NCI-H2227 treated with DMSO at 0.1 percent for 48 hours (cell line): ENCODE measurements around the gene TERT.
"Not testable (repeated sequence)": the region's sequence is repeated elsewhere in the genome, so short reads cannot be mapped to it uniquely, and the experiment has no call there.

Experiments
- DNase-seq: peaks from one replicate; lab custom pipeline; 2025; lab: John Stamatoyannopoulos, UW

TERT gene

DNA sequence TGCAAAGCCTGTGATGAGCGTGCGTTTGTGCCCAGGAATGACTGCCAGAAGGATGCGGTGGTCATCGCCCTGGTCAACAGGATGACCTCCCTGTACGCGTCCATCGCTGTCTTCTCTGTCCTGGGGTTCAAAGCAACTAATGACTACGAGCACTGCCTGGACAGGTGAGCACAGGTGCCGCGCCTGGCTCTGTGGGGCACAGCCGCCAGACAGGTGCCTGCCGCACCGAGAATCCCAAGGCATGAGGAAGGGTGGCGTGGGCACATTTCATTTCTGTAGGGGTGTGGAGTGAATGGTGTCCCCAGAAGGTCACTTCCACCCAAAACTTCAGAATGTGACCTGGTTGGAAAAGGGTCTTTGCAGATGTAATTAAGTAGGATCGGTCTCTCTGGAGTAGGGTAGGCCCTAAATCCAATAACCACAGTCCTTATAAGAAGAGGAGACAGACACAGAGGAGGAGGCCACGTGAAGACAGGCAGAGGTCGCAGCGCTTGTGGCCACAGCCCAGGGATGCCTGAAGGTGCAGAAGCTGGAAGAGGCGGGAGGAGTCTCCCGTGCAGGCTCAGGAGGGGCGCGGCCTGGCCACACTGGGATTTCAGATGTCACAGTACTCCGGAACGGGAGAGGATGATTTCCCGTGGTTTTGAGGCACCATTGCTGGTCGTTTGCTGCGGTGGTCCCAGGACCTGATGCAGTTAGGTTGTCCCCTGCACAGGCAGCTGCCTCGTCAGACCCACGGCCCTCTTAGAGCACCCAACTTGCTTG, 54.2 kb downstream of the TERT start:
- no peak for DNase-seq

DNA sequence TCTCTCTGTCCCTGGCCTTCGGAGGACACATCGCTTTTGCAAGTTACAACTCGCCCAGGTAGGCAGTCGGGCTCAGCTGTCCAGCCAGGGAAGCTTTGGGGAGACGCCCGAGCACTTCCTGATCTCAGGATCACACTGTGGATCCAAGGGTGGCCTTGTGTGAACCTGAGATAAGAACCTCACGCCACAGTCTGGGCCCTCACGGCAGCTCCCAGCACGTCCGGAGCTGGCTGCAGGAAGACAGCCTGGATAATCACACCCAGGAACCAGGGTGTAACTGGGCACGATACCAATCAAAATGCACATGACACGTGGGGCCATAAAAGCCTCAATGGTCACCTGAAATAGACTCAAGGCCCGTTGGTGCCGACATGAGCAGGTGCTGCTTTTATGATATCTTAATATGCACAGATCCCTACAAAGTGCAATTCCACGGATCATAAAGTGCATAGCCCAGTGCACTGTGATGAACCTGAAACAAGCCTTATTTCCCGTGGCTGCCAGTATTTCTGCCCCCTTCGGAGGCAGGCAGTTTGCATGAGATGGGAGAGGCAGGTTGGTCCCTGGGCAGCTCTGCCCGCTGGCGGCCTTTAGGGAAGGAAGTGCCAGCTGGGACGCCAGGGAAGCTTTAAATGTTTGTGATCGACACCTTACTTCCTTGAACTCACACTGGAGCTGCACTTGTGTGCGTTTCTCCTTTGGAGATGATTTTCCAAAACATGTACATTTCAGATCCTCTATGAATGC, 55.2 kb downstream of the TERT start:
- DNase-seq: no peak

DNA sequence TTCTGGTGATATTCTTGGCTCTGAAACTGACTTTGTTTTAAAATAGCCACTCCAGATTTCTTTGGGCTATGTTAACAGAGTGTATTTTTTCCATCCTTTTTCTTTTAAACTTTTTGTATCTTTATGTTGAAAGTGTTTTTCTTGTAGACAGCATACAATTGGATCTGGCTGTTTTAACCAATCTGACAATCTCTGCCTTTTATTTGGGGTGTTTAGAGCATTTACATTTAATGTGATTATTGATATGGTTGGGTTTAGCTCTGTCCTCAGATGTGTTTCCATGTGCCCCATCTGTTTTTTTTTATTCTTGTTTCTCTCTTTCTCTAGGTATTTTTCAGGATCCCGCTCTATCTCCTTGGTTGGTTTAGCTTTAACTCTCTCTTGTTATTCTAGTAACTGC, 59.0 kb downstream of the TERT start:
- DNase-seq: no peak

DNA sequence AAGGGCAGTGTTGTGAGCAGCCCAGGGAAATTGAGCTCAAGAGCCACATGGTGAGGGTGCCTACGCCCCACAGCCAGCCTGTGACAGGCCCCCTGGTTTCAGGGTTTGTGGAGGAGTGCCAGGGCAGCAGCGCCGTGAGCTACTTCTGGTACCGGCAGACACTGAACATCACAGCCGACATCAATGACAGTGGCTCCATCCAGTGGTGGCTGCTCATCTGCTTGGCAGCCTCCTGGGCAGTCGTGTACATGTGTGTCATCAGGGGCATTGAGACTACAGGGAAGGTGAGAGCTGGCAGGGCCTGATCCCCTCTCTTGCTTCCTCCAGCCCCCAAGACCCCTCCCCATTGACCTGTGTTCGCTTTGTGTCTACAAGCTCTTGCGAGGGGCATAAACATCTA, 59.5 kb downstream of the TERT start:
- no peak for DNase-seq

DNA sequence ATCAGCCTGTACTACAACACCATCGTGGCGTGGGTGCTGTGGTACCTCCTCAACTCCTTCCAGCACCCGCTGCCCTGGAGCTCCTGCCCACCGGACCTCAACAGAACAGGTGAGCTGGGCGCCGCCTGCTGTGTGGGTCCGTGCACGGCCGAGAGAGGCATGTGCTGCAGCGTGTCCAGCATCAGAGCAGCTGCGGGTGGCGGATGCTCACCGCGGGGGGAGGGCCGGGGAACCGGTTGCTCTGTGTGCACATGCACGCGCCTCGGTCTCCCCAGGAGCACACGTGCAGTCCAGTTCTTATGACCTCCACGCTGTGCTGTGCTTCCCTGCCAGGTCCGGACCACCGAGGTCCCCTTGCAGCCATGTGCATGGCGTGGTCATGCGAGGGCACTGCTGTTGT, 62.1 kb downstream of the TERT start:
- no peak for DNase-seq

DNA sequence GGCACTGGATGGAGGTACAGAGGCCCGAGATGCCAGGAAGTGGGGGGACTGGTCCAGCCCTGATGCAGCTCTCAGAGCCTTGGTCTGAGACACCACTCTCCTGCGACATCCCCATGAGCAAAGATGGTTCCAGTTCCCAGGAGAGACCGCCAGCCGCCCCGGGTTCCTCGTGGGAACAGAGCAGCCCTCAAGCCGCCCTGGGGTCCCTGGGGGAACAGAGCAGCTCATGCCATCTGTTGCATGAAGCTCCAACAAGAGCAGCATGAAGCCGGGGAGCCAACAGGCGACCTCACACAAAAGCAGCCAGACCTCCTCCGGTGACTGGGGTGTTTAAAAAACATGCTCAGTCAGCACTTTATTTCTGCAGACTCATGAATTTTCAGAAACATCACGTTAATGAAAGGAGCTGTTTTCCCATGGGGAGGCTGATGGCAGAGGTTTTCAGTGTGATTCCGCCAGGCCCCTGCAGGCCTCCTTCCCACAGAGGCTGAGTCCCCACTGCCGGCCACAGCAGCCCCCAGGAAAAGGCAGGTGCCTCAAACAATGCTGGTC, 63.4 kb downstream of the TERT start:
- DNase-seq: no peak

DNA sequence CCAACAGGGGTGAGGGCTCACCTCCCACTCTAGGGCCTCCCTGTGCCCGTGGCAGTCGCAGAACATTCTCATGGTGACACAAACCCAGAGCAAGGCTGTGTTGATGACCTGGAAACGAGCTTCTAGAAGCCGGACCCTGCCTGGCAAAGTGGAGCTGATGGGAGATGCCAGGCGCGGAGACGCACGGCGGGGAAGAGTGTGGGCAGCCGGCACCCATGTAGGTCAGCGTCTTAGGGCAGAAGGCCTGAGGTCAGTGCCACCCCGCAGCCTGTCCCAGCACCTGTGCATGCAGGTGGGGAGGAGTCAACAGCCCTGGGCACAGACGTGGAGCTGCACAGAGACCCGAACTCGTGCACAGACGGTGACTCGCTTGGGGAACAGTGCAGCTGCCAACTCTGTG, 64.3 kb downstream of the TERT start:
- no peak for DNase-seq

DNA sequence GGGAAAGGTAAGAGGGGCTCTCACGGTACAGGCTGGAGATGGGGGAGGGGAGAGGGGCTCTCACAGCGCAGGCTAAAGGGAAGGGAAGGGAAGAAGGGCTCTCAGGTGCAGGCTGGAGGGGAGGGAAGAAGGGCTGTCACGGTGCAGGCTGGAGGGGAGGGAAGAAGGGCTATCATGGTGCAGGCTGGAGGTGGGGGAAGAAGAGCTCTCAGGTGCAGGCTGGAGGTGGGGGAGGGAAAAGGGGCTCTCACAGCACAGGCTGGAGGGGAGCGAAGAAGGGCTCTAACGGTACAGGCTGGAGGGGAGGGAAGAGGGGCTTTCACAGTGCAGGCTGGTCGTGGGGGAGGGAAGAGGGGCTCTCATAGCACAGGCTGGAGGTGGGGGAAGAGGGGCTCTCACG, 65.0 kb downstream of the TERT start:
- no peak for DNase-seq

DNA sequence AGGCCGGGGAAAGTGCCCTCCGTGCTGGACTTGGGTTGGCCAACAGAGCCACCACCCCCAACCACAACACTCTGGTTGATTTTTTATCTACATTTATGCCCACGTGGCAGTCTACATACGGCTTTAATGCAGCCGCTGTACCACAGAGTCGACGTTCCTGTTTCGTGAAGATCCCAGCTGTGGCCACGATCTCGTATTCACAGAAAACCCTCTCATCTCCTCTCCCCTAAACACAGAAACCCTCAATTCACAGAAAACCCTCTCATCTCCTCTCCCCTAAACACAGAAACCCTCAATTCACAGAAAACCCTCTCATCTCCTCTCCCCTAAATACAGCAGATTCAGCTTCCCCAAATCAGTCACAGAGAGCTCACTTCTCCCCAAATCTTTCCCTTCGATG, 65.8 kb downstream of the TERT start:
- not testable (repeated sequence) for DNase-seq

DNA sequence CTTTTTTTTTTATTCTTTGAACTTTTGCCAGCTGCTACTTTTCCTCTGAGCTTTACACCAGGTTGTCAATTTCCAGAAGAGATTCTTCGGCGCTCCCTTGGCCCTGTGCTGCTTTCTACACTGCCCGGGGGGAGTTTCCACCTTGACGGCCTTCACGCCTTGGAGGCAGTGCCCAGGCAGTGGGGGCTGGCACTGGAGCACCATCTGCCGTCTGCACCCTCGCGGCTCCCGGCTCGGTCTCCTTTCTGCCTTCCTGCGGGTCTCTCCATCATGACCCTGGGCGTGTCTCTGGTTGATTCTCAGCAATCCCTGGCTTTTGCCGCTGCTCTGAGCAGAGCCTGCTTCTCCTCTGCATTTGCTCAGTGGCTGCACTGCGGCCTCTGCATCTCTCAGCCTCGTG, 66.7 kb downstream of the TERT start:
- no peak for DNase-seq

DNA sequence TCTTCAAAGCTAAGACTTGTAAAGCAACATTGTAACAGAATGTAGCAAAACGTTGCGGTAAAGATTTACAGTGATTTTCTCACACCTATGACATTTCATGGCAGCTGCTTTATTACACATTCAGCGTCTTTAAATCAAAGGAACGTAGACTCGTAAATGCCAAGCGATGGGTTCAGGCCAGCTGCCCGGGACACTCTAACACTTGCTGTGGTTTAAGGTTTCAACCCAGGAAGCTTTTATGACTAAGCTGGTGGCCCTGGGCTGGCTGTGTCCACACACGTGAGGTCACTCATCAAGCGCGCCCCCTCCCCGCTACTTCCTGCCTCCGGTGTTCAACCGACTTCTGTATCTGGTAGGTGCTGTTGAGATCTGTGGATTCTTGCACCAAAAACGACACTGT, 67.2 kb downstream of the TERT start:
- no peak for DNase-seq

DNA sequence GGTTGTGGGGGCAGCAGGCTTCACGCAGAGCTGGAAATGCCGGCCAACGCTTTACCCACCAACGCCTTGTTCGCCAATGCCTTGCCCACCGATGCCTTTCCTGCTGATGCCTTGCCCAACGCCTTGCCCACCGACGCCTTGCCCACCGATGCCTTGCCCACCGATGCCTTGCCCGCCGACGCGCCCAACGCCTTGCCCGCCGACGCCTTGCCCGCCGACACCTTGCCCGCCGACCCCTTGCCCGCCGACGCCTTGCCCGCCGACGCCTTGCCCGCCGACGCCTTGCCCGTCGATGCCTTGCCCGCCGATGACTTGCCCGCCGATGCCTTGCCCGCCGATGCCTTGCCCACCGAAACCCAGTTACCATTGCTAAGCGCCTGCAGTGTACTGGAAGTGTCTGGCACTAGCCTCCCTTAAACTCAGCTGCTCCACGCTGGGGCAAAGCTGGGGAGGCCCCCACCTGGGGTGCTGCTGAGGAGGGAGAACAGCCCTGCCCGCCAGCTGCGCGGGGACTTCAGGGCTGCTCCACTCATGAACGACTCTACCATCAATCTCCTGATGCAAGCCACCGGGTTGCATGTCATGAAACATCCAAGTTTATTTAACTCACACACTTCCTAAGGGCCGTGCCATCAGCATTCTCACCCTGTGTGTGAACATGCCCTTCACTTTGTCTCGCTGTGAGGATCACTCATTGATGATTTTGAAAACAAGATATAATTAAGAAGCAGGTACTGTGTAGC, 67.9 kb downstream of the TERT start:
- DNase-seq: no peak

DNA sequence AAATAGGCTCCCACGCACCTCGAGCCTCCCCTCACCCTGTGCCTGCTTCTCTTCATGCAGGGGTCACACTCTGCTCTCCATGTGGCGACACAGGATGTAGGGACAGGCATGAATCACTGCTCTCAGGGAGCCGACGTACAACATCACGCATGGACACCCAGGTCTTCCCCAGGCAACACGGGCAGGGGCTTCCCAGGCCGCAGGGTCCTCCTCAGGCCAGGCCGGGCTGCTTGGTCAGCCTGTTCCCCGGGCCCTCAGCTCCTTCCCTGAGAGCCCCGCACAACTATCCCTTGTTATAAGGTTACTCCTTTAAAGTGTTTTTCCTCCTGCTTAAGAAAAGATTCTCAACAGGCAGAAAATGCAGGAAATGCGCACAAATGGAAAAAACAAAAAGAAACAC, 68.6 kb downstream of the TERT start:
- DNase-seq: no peak

DNA sequence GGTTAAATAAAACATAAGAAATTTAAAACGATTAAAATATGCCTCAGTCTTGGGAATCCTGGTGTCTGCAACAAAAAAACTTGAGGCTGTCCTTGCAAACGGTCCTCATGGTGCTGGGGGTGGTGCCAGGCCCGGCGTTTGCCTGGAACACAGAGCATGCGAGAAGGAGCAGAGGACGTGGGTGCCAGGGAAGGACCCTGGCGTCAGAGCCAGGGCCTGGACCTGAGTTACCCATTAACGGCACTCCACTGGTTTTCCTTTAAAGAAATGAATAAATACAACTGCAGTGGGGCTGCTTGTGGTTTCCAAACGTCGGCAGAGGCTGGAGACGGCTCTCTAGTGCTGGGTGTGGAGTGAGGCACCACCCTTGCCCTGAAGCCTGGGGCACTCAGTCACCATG, 69.8 kb downstream of the TERT start, which contains the start of gene SLC6A18:
TSS of gene SLC6A18 (plus strand) at position 301 of the 400 bp plus-strand sequence. CDS start at position 398, 97 bp downstream.
- no peak for DNase-seq

DNA sequence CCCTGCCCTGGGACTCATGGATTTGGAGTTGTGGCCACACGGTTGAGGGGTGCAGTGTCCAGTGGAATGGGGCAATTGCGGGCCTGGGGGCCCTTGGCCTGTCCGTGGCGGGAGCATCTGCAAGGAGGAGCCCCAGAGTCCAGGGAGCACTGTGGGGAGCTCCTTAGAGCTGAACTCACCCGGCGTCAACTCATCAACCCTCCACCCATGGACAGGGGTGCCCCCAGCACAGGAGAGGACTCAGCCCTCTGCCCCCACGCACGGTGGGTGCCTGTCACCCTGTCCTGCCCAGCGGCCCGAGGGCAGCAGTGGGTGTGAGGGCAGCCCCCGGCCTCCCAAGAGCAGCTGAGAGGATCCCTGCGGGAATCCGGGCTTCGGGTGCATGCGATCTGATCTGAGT, 70.2 kb downstream of the TERT start:
- DNase-seq: no peak

DNA sequence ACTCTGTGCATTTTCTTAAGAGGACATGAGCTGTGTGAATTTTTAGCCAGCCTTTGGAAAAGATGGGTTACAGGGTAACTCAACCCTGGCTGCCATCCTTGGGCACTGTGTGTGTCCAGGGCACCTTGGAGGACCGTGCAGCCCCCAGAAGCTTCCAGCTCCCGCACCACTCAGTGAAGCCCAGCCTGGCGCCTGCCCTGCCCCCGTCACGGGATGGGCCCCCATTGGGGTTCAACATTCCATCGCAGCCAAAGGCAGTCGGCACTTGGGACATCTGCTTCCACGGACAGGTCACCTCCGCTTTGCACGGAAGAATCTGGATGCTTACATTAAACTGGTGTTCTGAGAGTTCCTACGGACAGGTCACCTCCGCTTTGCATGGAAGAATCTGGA, 71.6 kb downstream of the TERT start:
- no peak for DNase-seq

DNA sequence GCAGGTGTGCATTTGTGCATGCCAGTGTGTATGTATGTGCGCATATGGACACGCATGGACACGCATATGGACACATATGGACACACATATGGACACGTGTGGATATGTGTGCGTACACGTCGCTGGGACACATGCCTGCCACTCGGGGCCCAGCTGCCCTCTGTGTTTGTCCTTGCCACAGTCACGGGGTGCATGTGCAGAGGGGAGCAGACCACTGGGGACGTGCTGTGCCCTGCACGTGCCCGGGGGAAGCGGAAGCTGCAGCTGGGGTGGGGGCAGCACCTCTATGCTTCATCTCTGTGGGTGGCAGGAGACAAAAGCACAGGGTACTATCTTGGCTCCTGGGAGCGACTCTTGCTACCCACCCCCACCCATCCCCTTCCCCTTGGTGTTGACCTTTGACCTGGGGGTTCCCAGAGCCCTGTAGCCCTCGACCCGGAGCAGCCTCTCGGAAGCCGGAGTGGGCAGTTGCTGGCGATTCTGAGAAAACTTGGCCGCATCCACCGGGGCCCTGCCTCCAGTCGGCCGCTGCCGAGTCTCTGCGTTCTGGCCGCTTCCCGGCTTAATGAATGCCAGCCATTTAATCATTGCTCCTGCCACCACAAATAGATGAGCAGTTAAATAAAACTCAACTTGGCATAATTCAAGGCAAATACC, 72.1 kb downstream of the TERT start:
- no peak for DNase-seq

DNA sequence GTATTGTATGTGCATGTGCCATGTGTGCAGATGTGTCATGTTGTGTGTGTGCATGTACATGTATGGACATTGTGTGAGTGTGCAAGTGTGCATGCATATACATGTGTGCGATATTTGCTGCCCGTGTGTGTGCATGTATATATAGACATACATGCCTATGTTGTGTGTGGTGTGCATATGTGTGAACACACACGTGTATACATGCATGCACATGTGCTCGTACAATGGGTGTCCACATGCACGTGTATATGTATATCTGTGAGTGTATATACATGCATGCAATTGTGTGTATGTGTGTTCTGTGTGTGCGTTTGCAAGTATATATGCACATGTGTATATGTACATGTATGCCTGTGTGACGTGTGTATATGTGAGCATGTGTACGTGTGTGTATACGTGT, 72.7 kb downstream of the TERT start:
- no peak for DNase-seq

DNA sequence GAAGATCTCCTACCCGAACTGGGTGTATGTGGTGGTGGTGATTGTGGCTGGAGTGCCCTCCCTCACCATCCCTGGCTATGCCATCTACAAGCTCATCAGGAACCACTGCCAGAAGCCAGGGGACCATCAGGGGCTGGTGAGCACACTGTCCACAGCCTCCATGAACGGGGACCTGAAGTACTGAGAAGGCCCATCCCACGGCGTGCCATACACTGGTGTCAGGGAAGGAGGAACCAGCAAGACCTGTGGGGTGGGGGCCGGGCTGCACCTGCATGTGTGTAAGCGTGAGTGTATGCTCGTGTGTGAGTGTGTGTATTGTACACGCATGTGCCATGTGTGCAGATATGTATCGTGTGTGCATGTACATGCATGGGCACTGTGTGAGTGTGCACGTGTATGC, 73.1 kb downstream of the TERT start:
- DNase-seq: no peak

DNA sequence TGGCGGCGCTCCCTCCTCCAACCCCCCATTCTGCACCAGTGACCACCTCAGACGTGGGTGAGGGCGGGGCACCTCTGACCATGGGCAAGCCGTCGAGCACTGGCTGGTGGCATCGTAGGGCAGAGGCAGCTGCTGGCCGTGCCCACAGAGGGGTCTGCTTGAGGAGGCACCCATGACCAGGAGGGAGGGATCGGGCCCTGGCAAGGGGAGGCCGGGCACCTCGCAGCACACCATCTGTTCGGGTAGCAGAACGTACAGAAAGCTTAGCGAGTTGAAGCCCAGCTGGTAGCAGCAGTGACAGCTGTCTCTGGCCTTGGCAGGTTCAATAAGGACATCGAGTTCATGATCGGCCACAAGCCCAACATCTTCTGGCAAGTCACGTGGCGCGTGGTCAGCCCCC, 74.0 kb downstream of the TERT start:
- no peak for DNase-seq

DNA sequence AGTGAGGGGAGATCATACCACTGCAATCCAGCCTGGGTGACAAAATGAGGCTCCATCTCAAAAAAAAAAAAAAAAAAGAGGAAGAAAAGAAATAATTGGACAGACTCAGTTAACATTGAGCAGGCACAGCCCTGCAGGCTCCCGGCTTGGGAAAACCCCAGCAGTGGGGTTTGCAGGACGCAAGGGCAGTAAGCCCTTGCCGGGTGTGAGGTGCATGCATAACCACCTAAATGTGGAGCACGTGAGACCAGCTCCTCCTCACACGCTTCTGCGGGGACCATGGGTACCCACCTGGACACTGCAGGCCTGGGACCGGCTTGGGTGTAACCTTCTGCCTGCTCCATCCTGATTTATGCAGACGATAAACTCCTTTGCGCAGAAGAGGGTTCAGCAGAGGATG, 74.5 kb downstream of the TERT start:
- DNase-seq: no peak

DNA sequence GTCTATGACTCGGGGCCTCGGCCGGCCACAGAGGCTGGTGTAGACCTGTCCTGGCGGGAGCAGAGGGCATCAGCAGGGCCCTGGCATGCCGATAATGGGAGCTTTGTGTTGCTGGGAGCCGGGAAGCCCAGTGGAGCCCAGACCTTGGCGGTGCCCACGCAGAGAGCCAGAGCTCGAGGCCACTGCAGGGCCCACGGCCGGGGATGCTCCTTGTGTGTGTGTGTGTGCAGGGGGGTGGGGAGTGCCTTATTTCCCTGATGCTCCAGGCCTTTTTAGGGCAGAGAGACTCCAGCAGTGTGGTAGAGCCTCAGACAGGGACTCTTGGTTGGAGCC, 75.1 kb downstream of the TERT start:
- no peak for DNase-seq
